ENCODE results near the gene PMF1. TPM values are rescaled to one million over a fixed set of nuclear protein-coding genes. Genes with fewer than 3 reads are reported as not detected.

PMF1 gene
- total RNA-seq, 1 donor from 2014 or later, result 83.3 TPM

DNA sequence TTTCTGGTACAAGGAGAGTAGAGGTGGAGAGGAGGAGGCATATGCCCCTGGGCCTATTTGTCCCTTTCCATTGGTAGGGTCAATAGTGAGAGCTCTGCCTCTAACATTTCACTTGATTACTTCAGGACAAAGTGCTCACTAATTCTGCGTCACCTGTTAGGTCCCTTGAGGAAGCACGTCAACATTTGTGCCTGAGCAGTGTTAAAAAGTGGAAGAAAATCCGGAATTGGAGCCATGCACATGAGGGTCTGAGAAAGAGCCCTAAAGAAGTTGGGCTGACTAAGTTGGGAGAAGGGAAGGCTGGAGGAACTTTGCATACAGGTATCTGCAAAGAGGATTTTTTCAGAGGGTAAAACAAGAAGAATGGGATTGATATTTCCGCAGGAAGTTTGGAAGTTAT, 17.0 kb upstream of the PMF1 start:
- H3K27me3 Mint-ChIP-seq (ENCODE audit: low read depth), result no peaks in the 10 kb centered on the region

DNA sequence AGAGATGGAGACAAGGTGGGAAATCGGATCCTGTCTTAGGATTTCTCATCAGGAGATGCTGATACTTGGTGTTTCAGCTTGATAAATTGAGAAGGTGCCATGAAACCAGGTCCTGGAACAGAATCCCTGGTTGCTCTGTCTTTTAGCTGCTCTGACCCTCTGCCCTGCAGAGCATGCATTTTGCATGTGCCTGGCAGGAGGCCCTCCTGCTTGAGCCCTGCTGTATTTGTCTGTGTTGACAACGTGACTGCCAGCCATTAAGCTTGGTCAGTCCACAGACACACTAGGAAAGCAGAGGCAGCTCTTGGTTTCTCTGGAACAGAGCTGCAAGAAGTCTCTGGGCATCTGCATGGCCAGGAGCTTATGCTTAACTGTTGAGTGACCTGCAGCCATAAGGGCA, 16.4 kb upstream of the PMF1 start:
- TF ChIP-seq, protein P1, sequence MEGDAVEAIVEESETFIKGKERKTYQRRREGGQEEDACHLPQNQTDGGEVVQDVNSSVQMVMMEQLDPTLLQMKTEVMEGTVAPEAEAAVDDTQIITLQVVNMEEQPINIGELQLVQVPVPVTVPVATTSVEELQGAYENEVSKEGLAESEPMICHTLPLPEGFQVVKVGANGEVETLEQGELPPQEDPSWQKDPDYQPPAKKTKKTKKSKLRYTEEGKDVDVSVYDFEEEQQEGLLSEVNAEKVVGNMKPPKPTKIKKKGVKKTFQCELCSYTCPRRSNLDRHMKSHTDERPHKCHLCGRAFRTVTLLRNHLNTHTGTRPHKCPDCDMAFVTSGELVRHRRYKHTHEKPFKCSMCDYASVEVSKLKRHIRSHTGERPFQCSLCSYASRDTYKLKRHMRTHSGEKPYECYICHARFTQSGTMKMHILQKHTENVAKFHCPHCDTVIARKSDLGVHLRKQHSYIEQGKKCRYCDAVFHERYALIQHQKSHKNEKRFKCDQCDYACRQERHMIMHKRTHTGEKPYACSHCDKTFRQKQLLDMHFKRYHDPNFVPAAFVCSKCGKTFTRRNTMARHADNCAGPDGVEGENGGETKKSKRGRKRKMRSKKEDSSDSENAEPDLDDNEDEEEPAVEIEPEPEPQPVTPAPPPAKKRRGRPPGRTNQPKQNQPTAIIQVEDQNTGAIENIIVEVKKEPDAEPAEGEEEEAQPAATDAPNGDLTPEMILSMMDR (conservative IDR thresholded peaks at IDR 0.05), result no peak
- DNase-seq (ENCODE audit: low read depth, low spot score), result no peak
- Mint-ChIP-seq H3K27me3 (ENCODE audit: low read depth) (no peaks in the 10 kb centered on the region), H3K27ac (ENCODE audit: unreplicated experiment) (no peak overlapping the region), H3K4me1 (peaks cover 19% of the 10 kb centered on the region), H3K4me3 (no peak overlapping the region), H3K9me3 (no peaks in the 10 kb centered on the region), H3K36me3 (ENCODE audit: low read depth) (peaks cover 9% of the 10 kb centered on the region)

More for the DNA sequence above, 17.0 kb upstream of the PMF1 start:
- Mint-ChIP-seq H3K36me3 (ENCODE audit: low read depth) (peaks cover 9% of the 10 kb centered on the region), H3K9me3 (no peaks in the 10 kb centered on the region), H3K4me1 (peaks cover 19% of the 10 kb centered on the region), H3K27ac (ENCODE audit: unreplicated experiment) (no peak overlapping the region), H3K4me3 (peak overlapping the region; percentile 60)
- TF ChIP-seq, protein P1 (conservative IDR thresholded peaks at IDR 0.05), result no peak
- DNase-seq (ENCODE audit: low read depth, low spot score), result no peak

DNA sequence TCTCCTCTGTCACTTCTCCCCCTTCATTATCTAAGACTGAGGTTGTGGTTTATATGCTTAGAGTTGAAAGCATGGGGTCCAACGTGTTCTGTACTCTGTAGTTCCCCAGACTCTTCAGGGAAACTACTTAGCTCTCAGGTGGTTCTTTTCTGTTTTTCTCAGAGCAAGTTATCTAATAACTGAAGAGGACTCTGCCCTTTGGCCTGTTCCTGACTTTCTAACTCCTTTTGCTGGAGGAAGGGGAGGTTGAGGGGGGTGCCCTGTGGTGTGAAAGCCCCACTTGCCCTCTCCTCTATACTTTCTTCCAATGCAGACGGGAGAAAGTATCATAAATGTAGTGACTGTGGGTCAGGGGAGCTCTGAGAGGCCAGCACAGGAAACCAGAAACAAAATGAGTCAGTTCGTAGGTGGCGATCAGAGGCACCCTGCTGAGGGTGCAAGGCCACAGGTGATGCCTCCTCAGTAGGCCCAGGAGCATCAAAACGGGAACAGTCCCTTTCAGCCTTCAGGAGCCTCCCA, 13.9 kb upstream of the PMF1 start:
- DNase-seq (ENCODE audit: low read depth, low spot score), result no peak
- Mint-ChIP-seq H3K27me3 (ENCODE audit: low read depth) (no peaks in the 10 kb centered on the region), H3K36me3 (ENCODE audit: low read depth) (peaks cover 6% of the 10 kb centered on the region), H3K27ac (ENCODE audit: unreplicated experiment) (no peak overlapping the region), H3K4me1 (peaks cover 13% of the 10 kb centered on the region), H3K4me3 (peak overlapping the region; percentile 57), H3K9me3 (no peaks in the 10 kb centered on the region)
- TF ChIP-seq, protein P1 (conservative IDR thresholded peaks at IDR 0.05), result no peak

DNA sequence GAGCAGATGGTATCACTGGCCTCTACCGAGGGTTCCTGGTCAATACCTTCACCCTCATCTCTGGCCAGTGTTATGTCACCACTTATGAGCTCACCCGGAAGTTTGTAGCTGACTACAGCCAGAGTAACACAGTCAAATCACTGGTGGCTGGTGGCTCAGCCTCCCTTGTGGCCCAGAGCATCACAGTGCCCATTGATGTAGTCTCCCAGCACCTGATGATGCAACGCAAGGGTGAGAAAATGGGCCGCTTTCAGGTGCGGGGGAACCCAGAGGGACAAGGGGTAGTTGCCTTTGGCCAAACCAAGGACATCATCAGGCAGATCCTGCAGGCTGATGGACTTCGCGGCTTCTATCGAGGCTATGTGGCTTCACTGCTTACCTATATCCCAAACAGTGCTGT, 12.8 kb upstream of the PMF1 start:
- Mint-ChIP-seq H3K36me3 (ENCODE audit: low read depth) (peaks cover 5% of the 10 kb centered on the region), H3K4me1 (peaks cover 5% of the 10 kb centered on the region), H3K27ac (ENCODE audit: unreplicated experiment) (no peak overlapping the region), H3K9me3 (no peaks in the 10 kb centered on the region), H3K4me3 (no peak overlapping the region), H3K27me3 (ENCODE audit: low read depth) (no peaks in the 10 kb centered on the region)
- TF ChIP-seq, protein P1 (conservative IDR thresholded peaks at IDR 0.05), result no peak
- DNase-seq (ENCODE audit: low read depth, low spot score), result no peak

DNA sequence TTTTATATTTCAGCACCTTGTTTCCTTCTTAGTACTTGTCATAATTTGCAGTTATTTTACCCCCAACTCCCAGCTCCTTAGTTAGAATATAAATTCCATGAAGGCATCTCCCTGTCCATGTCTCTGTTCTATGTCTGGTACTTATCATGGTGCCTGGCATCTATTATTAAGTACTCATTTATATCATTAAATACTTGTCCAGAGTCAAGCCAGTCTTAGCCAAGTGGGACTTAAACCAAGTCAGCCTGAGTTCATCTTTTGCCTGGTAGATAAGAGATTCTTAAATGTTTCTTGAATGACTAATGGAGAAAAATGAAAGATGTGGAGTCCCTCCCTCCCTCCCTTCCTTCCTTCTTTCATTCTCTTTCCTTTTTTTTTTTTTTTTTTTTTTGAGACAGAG, 9.5 kb upstream of the PMF1 start:
- H3K4me1 Mint-ChIP-seq, result no peaks in the 10 kb centered on the region
- H3K27me3 Mint-ChIP-seq (ENCODE audit: low read depth), result no peaks in the 10 kb centered on the region
- H3K9me3 Mint-ChIP-seq, result no peaks in the 10 kb centered on the region
- TF ChIP-seq, protein P1 (conservative IDR thresholded peaks at IDR 0.05), result no peak
- no peak overlapping the region for H3K27ac Mint-ChIP-seq (ENCODE audit: unreplicated experiment)
- no peak overlapping the region for H3K4me3 Mint-ChIP-seq
- DNase-seq (ENCODE audit: low read depth, low spot score), result no peak
- peaks cover 5% of the 10 kb centered on the region for H3K36me3 Mint-ChIP-seq (ENCODE audit: low read depth)

Data from neural crest cell (in vitro differentiated cells).